NCI-H187 (cell line): ENCODE data around the gene CCDC194.

Experiments used
- DNase-seq, 2 experiments: peaks; one replicate each; lab custom pipeline; 2025; lab: John Stamatoyannopoulos, UW

CCDC194 gene

DNA sequence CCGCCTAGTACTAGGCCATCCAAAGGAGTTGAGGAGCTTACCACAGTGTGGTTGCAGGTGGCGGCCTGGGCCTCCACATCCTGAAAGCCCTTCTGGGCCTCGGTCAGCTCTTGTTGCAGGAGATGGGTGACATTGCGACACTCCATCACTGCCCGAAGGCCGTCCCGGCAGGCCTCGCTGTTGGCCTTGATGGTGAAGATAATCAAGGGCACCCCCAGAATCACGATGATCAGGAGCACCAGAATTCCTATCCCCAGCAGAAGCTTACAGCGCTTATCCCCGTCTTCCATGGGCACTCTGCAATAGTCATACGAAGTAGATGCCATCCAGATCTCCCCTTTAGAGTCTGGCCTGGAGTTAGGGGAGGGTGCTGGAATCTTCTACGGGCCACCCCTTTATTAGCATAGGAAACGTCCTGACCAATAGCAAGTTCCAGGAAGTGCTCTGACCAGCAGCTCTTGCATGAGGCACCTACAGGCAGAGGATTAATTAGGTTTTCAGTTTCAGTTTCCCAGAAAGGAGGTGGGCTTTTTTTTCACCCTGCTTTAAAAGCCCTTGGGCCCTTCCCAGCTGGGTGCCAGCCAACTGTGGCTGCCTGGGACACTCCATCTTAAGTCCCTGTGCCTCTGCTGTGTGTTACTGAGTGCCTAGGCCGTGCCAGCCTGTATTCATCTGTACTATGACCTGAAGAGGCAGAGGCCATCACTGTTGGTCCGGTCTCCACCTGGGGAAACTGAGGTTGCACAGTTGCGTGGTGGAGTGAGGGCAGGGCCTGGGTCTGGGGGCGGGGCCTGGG lies 11.5 kb upstream of the CCDC194 start, which contains the start of gene BST2:
Gene BST2 (minus strand): TSS at position 381 of the 796 bp plus-strand sequence. CDS start 55 bp downstream, at position 326.
- DNase-seq, result no peak

DNA sequence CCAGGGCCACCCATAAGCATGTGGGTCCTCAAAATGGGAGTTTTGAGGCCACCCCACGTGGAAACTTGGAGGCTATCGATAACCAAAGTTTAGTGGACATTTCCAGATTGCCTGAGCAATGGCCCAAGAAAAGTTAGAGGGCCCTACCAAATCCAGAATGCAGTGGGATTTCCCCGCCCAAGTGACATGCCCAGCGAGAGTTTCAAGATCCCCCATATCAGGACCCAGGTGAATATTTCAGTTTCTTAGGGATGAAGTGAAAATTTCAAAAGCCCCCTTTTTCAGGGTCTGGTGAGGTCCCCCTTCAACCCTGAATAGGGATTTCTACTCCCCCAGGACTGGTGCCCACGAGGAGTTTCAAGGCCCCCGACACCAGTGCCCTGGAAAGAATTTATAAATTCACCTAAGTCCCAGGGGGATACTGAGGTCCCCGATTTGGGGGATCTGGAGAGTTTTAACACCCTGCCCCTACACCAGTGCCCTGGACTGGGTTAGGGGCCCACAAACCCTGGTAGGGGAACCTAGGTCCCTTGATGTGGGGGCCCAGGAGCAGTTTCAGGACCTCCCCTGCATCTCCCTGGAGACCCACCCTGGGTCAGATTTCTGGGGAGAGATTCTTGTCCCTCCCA lies 10.7 kb upstream of the CCDC194 start:
- DNase-seq, result no peak

DNA sequence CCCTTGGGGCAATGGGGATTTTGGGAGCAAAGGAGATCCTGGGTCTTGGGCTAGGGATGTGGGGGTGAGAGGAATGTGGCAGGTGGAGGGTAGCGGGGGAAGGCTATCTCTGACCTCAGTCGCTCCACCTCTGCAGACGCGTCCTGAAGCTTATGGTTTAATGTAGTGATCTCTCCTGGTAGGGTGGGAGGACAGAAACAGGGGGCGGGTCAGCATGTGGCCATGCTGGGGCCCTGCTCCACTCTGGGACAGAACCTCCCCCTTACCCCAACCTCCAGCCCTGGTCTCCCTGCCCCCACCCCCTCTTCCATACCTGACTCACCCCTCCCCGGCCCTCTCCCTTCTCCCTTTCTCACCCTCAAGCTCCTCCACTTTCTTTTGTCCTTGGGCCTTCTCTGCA lies 10.0 kb upstream of the CCDC194 start:
- DNase-seq, result no peak

DNA sequence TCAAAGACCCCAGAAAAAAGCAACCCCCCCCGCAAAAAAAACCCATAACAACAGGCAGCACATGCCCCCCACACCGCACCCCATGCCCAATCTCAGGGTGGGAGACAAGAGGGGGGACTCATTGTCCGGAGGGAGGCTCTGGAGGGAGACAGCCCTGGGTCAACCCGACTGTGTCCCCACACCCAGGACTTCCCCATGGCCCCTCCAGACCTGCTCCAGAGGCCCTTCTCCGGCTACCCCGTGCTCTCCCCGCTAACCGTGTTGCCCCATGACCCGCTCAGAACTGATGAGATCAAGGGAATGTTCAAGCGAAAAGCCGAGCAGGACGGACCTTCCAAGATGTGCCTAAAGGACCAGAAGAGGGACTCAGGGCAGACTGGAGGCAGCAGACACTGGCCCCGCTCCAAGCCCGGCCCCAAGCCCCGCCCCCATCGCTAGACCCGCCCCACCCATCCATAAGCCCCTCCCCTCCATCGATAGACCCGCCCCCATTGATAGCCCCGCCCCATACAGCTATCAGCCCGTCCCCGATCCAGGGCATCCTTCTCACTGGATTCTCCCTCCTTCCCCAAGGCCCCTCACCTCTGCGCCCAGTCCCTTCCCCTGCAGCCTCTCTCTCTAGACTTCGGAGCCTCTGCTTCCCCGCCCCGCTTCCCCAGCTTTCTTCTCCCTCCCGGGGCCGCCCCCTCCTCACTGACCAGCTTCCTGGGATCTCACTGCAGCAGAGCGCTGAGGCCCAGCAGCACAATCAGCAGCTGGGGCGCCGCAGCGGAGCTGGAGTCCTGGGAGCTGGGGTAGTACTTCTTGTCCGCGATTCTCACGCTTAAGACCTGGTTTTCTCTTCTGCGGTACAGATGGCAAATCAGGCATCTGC lies 9.2 kb upstream of the CCDC194 start:
- DNase-seq, result no peak

DNA sequence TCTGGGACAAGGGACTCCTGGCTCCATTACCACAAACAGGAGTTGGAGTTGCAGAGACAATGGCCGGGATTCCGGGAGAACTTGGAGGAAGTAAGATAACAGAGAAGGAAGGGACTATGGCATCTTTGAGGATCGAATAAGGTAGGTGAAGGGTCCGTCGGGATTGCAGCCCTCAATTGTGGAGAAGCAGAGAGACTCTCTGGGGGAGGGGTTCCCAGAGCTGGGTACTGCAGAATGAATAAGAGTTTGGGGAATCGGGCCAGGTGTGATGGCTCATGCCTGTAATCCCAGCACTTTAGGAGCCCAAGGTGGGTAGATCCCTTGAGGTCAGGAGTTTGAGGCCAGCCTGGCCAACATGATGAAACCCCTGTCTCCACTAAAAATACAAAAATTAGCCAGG lies 7.6 kb upstream of the CCDC194 start:
- DNase-seq, result no peak

DNA sequence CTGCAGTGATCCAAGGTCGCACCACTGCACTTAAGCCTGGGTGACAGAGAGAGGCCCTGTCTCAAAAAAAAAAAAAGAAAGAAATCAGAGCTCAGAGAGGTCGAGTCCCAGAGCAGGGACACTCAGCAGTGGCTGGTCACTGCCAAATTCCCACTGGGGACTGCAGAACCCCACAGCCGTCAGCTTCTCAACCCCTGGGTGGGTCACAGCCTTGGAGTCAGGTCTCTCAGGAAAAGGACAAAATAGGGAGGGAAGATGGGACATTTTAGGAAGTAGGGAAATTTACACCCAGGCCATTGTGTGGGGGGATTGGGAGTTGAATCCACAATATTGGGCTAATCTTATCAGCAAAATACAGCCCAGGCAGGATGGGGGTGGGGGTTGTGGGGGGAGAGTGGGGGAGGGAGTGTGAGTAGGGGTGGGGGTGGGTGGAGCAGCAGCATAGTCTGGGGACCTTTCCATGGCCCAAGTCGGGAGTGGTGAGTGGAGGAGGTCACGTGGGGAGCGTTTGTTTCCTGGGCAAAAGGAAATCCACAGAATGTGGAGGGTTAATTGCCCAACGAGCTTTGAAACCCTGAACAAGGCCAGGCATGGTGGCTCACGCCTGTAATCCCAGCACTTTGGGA lies 5.0 kb upstream of the CCDC194 start:
- no peak for DNase-seq

GRCh38 chr19:17394891-17395415 lies 957 bp upstream of the CCDC194 start:
- no peak for DNase-seq

DNA sequence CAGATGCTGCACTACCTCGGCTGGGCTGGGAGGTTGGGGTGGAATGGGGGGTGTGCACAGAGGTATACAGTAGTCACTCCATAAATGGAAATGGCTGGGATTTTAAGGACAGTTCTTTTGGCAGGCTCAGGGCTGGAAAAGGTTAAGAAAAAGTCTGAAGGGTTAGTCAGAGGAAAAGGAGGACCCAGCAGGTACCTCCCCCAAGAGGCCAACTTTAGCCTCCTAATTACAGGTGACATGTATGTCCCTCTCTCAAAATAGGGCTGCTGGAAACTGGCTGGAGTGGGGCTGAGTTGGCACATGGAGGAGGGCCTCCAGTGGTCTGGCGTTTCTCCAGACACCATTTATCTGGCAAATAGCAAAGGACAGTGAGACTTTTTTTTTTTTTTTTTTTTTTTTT lies 994 bp downstream of the CCDC194 start:
- no peak for DNase-seq

GRCh38 chr19:17391371-17392151 lies 2.4 kb downstream of the CCDC194 start:
- DNase-seq, result no peak

DNA sequence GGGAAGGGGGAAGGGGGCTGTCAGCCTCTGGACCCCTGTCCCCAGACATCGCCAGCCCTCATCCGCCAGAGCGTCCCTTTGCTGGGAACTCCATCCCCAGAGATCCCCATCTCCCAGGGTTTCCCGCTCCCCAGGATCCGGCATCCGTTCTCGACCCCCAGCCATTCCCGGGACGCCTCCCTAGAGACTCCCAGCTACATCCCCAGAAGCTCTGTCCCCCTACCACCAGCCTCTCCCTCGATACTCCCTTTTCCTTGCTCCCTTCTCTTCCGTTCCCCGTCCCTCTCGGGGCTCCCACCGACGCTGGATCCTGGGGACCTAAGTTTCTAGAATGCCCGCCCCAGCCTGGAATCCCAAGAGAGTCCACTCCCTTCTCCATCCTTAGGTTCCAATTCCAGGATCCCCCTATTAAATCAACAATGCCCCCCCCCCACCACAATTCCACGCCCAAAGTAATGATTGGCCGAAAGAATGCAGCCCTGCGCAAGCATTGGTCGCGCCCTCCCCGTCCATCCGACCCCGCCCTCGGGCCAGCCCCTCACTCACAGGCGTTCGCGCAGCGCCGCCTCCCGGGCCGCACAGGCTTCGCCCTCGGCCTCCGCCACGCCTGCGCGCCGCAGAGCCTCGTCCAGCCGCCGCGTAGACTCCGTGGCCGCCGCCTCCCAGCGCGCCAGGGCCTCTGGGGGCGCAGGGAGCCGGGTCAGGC lies 3.2 kb downstream of the CCDC194 start:
- DNase-seq, result peak; percentile 48 to 72

DNA sequence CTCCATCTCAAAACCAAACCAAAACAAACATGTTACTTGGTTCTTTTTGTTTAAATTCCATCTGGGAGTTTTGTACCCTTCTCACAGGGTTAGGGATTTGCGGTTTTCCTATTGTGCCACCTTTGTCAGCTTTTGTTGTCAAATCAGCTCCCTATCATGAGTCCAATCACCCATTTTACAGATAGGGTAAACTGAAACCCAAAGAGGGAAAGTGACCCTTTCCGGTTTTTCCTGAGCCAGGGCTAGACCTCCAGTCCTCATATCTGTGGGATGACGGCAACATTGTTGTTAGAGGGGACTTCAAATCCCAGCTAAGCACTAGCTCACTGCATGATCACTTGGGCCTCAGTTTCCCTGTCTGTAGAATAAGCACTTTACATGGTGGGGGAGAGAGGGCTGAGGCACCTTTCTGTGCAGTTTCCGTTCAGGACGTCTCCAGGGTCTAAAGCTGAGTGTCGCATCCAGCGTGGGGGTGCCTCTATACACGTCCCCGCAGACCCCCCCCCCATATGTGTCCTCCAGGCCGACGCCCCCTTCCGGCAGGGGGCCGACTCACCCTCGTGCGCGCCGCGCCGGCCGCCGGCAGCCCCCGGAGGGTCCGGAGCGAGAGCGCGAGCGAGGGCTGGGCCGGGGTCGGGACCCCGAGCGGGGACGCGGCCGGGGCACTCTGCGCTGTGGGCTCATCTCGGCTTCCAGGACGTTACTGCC lies 3.9 kb downstream of the CCDC194 start:
- no peak for DNase-seq

GRCh38 chr19:17389288-17389687 lies 4.7 kb downstream of the CCDC194 start:
- no peak for DNase-seq

GRCh38 chr19:17385878-17386611 lies 8.0 kb downstream of the CCDC194 start:
- DNase-seq, result no peak

DNA sequence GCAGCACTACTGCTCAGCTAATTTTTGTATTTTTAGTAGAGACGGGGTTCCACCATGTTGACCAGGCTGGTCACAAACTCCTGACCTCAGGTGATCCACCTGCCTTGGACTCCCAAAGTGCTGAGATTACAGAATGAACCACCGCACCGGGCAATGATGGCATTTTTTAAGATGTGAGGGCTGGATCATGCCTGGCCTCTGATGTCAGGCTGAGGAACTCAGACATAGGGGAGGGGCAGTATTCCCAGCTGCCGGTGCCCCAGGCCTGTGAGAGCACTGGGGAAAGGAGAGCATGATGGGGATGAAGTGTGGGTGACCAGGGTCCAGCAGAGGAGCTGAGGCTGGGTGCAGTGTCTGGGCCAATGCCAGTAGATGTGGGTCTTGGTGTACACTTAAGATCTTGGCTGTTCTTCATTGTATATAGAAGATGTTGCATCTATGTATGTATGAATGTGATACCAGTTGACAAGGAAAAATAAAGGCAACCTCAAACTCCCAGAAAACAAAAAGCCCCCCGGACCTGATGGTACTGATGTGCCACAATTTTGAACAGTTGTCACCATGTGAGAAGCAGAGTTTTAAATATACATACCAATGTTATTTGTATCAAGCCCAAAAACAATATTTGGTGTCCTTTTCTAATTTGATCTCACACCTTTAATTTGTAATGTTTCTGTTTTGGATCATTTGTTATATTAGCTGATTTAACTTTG lies 13.4 kb downstream of the CCDC194 start:
- DNase-seq, result no peak

DNA sequence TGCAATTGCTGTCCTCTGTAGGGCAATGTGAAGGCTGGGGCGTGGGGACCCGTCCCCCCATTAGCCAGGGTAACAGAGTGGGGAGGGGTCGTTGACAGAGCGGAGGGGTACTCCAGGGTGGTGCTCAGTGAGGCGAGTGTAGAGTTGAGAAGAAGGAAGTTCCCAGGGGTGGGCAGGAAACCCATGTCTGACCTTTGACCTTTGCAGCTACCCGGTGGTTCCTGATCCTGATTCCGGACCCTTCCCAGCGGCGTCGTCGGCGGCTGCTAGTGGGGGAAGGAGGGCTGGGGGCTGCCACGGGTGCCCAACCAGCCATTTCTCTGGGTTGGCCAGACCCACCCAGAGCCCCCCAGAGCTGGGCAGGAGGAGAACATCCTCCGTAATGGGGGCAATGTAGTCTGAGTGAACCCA lies 14.8 kb downstream of the CCDC194 start:
- DNase-seq, result no peak

- DNase-seq, result no peak
Observed at GRCh38 chr19:17378271-17378670, 15.7 kb downstream of the CCDC194 start.

- DNase-seq, result no peak
Observed at GRCh38 chr19:17376935-17377600, 16.9 kb downstream of the CCDC194 start, which contains the start of gene PLVAP. Gene PLVAP (minus strand): TSS chr19:17377342. CDS start chr19:17377288, 54 bp downstream.
